Trophoblast cell (in vitro differentiated cells and primary cell): ENCODE results near the gene BEGAIN.

ENCODE experiments used
- DNase-seq, 2 donors: peaks; one replicate each; pipeline ENCODE4 v3.0.0-alpha.2; 2016
- H2AFZ ChIP-seq: 2 replicates; pipeline ENCODE4 v1.6.1; 2013; ENCODE audit warnings: low read length, moderate library complexity, mild to moderate bottlenecking; ENCODE audit not compliant: insufficient read depth, poor library complexity
- H2AK5ac ChIP-seq: 2 replicates; pipeline ENCODE4 v1.6.1; 2013; ENCODE audit warnings: mild to moderate bottlenecking, low read length
- H2BK120ac ChIP-seq: 2 replicates; pipeline ENCODE4 v1.6.1; 2013; ENCODE audit warnings: low read length, mild to moderate bottlenecking, moderate library complexity; ENCODE audit not compliant: insufficient read depth, poor library complexity
- H2BK12ac ChIP-seq: 2 replicates; pipeline ENCODE4 v1.6.1; 2013; ENCODE audit warnings: mild to moderate bottlenecking, low read length, moderate library complexity
- H2BK5ac ChIP-seq: 2 replicates; pipeline ENCODE4 v1.6.1; 2013; ENCODE audit warnings: low read length, low read depth, moderate library complexity, mild to moderate bottlenecking; ENCODE audit not compliant: poor library complexity
- H3K14ac ChIP-seq: 2 replicates; pipeline ENCODE4 v1.6.1; 2013; ENCODE audit warnings: mild to moderate bottlenecking, low read length
- H3K18ac ChIP-seq: 2 replicates; pipeline ENCODE4 v1.6.1; 2013; ENCODE audit warnings: mild to moderate bottlenecking, low read length
- H3K23ac ChIP-seq: 2 replicates; pipeline ENCODE4 v1.6.1; 2013; ENCODE audit warnings: low read length
- H3K27ac ChIP-seq: 2 replicates; pipeline ENCODE4 v1.5.1; 2013; ENCODE audit warnings: low read depth, mild to moderate bottlenecking, inconsistent platforms, low read length, moderate library complexity
- H3K27me3 ChIP-seq: 2 replicates; pipeline ENCODE4 v1.6.1; 2013; ENCODE audit warnings: inconsistent platforms, mild to moderate bottlenecking, low read length, moderate library complexity; ENCODE audit not compliant: insufficient read depth
- H3K36me3 ChIP-seq, 2 experiments: 1 replicate in 1 of 2; 2 replicates in 1 of 2; pipeline ENCODE4 v1.6.1; 2013; ENCODE audit warnings: low read length in 2 of 2, mild to moderate bottlenecking in 2 of 2, moderate library complexity in 1 of 2; ENCODE audit not compliant: insufficient read depth in 2 of 2, control insufficient read depth in 1 of 2
- H3K4ac ChIP-seq: 2 replicates; pipeline ENCODE4 v1.6.1; 2013; ENCODE audit warnings: low read depth, mild to moderate bottlenecking, low read length, moderate library complexity
- H3K4me1 ChIP-seq, 2 experiments: 1 replicate in 1 of 2; 2 replicates in 1 of 2; pipeline ENCODE4 v1.6.1; 2013; ENCODE audit warnings: low read length in 2 of 2, mild to moderate bottlenecking in 2 of 2, moderate library complexity in 1 of 2; ENCODE audit not compliant: insufficient read depth in 2 of 2, control insufficient read depth in 1 of 2
- H3K4me2 ChIP-seq: 2 replicates; pipeline ENCODE4 v1.6.1; 2013; ENCODE audit warnings: inconsistent platforms, mild to moderate bottlenecking, low read length, moderate library complexity
- H3K4me3 ChIP-seq: 2 replicates; pipeline ENCODE4 v1.5.1; 2013; ENCODE audit warnings: mild to moderate bottlenecking, low read depth, low read length, inconsistent platforms
- H3K79me1 ChIP-seq: one replicate; pipeline ENCODE4 v1.6.1; 2013; ENCODE audit warnings: low read length
- H3K79me2 ChIP-seq: 2 replicates; pipeline ENCODE4 v1.6.1; 2013; ENCODE audit warnings: low read length, mild to moderate bottlenecking; ENCODE audit not compliant: control insufficient read depth, insufficient read depth, poor library complexity
- H3K9ac ChIP-seq: 2 replicates; pipeline ENCODE4 v1.6.1; 2013; ENCODE audit warnings: mild to moderate bottlenecking, low read length
- H3K9me3 ChIP-seq: 2 replicates; pipeline ENCODE4 v1.6.1; 2013; ENCODE audit warnings: low read depth, mild to moderate bottlenecking, control low read depth, inconsistent platforms, low read length; ENCODE audit not compliant: insufficient read depth
- H4K12ac ChIP-seq: 2 replicates; pipeline ENCODE4 v1.6.1; 2013; ENCODE audit warnings: low read depth, mild to moderate bottlenecking, low read length, moderate library complexity
- H4K8ac ChIP-seq: 2 replicates; pipeline ENCODE4 v1.6.1; 2013; ENCODE audit warnings: low read depth, mild to moderate bottlenecking, low read length, moderate library complexity
- H4K91ac ChIP-seq: one replicate; pipeline ENCODE4 v1.6.1; 2013; ENCODE audit warnings: low read depth, mild to moderate bottlenecking, low read length, moderate library complexity
- WGBS: extraction: QIAGEN DNeasy Blood & Tissue Kit; methylation state at CpG from one replicate; pipeline ENCODE4 v1.1.7; 2013; ENCODE audit warnings: missing lambda C conversion rate; ENCODE audit not compliant: insufficient read length, insufficient coverage; ENCODE audit errors: extremely low coverage; 5-methylcytosine and 5-hydroxymethylcytosine counted together

Gene BEGAIN

DNA sequence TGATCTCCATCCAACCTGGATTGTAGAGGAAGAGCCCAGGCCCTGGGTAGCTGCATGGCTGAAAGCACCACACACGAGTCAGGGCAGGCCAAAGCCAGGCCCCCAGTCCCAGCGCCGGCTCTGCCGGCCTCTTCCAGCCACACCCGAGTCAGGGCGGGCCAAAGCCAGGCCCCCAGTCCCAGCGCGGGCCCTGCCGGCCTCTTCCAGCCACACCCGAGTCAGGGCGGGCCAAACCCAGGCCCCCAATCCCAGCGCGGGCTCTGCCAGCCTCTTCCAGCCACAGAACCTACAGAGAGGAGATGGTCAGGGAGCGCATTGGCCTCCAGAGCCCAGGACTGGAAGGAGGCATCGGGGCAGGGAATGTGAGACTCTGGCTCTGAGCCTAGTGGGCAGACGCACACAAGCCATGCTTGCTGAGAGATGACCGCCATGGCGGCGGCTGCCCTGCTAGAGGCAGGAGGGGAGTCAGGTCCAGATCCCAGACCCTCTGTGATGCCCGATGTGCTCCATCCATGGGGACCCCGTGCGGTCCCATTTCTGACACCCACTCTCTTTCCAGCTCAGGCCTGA lies 30.2 kb downstream of the BEGAIN start:
- H3K23ac ChIP-seq: no peak overlapping the region
- H3K4me2 ChIP-seq: no peak overlapping the region
- no peaks in the 10 kb centered on the region for H3K4me1 ChIP-seq
- H3K36me3 ChIP-seq: no peaks in the 10 kb centered on the region
- no peak overlapping the region for H2AK5ac ChIP-seq
- no peaks in the 10 kb centered on the region for H3K27me3 ChIP-seq
- H4K91ac ChIP-seq: no peak overlapping the region
- no peak overlapping the region for H4K8ac ChIP-seq
- no peak overlapping the region for H4K12ac ChIP-seq
- H2BK120ac ChIP-seq: no peak overlapping the region
- H3K18ac ChIP-seq: no peak overlapping the region
- DNase-seq: no peak
- no peaks in the 10 kb centered on the region for H3K79me2 ChIP-seq
- H3K79me1 ChIP-seq: no peaks in the 10 kb centered on the region
- H3K4me3 ChIP-seq: no peak overlapping the region
- WGBS: no CpG with 5 or more reads among the region's 22 CpGs
- H3K9me3 ChIP-seq: no peaks in the 10 kb centered on the region
- no peak overlapping the region for H2BK5ac ChIP-seq
- H3K14ac ChIP-seq: no peak overlapping the region
- H2AFZ ChIP-seq: no peak overlapping the region
- no peak overlapping the region for H3K27ac ChIP-seq
- H3K9ac ChIP-seq: no peak overlapping the region
- no peak overlapping the region for H3K4ac ChIP-seq
- H2BK12ac ChIP-seq: no peak overlapping the region

- H2BK120ac ChIP-seq: no peak overlapping the region
- H2BK5ac ChIP-seq: no peak overlapping the region
- no peak overlapping the region for H3K14ac ChIP-seq
- H4K12ac ChIP-seq: no peak overlapping the region
- H3K4me3 ChIP-seq: no peak overlapping the region
- H4K91ac ChIP-seq: no peak overlapping the region
- H3K36me3 ChIP-seq: no peaks in the 10 kb centered on the region
- no peaks in the 10 kb centered on the region for H3K79me1 ChIP-seq
- no CpG with 5 or more reads among the region's 12 CpGs for whole genome bisulfite sequencing
- no peak overlapping the region for H3K18ac ChIP-seq
- no peaks in the 10 kb centered on the region for H3K79me2 ChIP-seq
- no peak overlapping the region for H4K8ac ChIP-seq
- no peaks in the 10 kb centered on the region for H3K4me1 ChIP-seq
- no peak overlapping the region for H3K4ac ChIP-seq
- no peak overlapping the region for H2AK5ac ChIP-seq
- H2AFZ ChIP-seq: no peak overlapping the region
- no peak overlapping the region for H3K27ac ChIP-seq
- no peak overlapping the region for H3K4me2 ChIP-seq
- no peaks in the 10 kb centered on the region for H3K27me3 ChIP-seq
- no peak for DNase-seq
- no peaks in the 10 kb centered on the region for H3K9me3 ChIP-seq
- no peak overlapping the region for H2BK12ac ChIP-seq
- H3K23ac ChIP-seq: no peak overlapping the region
- H3K9ac ChIP-seq: no peak overlapping the region
Observed at GRCh38 chr14:100556140-100556475, 31.1 kb downstream of the BEGAIN start.

- no peak overlapping the region for H3K4me2 ChIP-seq
- no peak overlapping the region for H3K23ac ChIP-seq
- WGBS: no CpG with 5 or more reads among the region's 24 CpGs
- no peak overlapping the region for H3K18ac ChIP-seq
- H3K4me1 ChIP-seq: no peaks in the 10 kb centered on the region
- no peak overlapping the region for H2BK12ac ChIP-seq
- no peak overlapping the region for H4K12ac ChIP-seq
- no peak overlapping the region for H4K8ac ChIP-seq
- DNase-seq: no peak
- H3K9me3 ChIP-seq: no peaks in the 10 kb centered on the region
- H2BK5ac ChIP-seq: no peak overlapping the region
- H3K4ac ChIP-seq: no peak overlapping the region
- no peaks in the 10 kb centered on the region for H3K79me2 ChIP-seq
- no peak overlapping the region for H3K9ac ChIP-seq
- H3K4me3 ChIP-seq: no peak overlapping the region
- no peaks in the 10 kb centered on the region for H3K36me3 ChIP-seq
- no peak overlapping the region for H2BK120ac ChIP-seq
- H3K14ac ChIP-seq: no peak overlapping the region
- no peak overlapping the region for H3K27ac ChIP-seq
- H2AK5ac ChIP-seq: no peak overlapping the region
- no peaks in the 10 kb centered on the region for H3K27me3 ChIP-seq
- H2AFZ ChIP-seq: no peak overlapping the region
- H4K91ac ChIP-seq: no peak overlapping the region
- H3K79me1 ChIP-seq: no peaks in the 10 kb centered on the region
Observed at GRCh38 chr14:100555436-100556139, 31.6 kb downstream of the BEGAIN start.

DNA sequence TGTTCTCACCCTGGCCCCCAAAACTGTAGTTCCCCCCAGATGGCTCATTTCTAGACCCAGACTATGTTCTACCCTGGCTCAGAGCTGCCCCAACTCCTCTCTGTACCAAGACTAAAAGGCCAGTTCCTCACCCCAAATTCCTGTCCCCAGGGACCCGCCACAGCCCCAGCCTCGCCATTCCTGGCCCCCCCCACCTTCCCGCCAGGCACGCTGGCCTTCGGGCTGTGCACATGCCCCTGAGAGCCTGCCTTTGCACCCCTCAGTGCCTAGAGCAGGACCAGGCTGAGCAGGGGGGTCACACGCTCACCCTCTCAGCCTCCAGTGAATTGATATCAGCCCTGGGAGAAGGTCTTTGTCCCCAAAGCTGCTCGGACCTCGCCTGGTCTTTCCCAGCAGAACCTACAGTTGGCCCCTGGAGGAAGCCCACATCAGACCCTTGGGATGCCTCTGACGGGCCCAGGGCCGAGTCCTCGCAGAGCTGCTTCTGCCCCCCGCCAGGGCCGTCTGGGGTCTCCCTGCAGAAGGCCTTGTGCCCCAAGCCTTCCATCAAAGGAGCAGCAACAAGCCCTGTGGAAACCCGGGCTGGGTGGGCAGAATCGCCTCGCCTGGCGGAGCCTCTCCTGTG lies 32.4 kb downstream of the BEGAIN start:
- Histone ChIP-seq H3K27ac (no peak overlapping the region), H3K79me2 (no peaks in the 10 kb centered on the region), H3K18ac (no peak overlapping the region), H2BK120ac (no peak overlapping the region), H2BK12ac (no peak overlapping the region), H3K79me1 (no peaks in the 10 kb centered on the region), H3K9me3 (no peaks in the 10 kb centered on the region), H2AK5ac (no peak overlapping the region), H3K36me3 (no peaks in the 10 kb centered on the region), H3K9ac (no peak overlapping the region), H3K4me1 (no peaks in the 10 kb centered on the region), H4K91ac (no peak overlapping the region), H3K23ac (no peak overlapping the region), H2AFZ (no peak overlapping the region), H3K4me3 (no peak overlapping the region), H2BK5ac (no peak overlapping the region), H3K4me2 (no peak overlapping the region), H4K12ac (no peak overlapping the region), H3K14ac (no peak overlapping the region), H3K4ac (no peak overlapping the region), H3K27me3 (no peaks in the 10 kb centered on the region), H4K8ac (no peak overlapping the region)
- no CpG with 5 or more reads among the region's 17 CpGs for WGBS
- DNase-seq: no peak
